Activated T-cell treated with anti-CD3 and anti-CD28 coated beads for 1 hour (primary cell): ENCODE measurements around the gene NDOR1.
A peak's percentile ranks its signal among the peaks of the same experiment; 100 is the strongest.

Experiments
- DNase-seq: peaks from one replicate; pipeline ENCODE4 v3.0.0-alpha.2; 2020; ENCODE audit warnings: low read depth

The NDOR1 gene

DNA sequence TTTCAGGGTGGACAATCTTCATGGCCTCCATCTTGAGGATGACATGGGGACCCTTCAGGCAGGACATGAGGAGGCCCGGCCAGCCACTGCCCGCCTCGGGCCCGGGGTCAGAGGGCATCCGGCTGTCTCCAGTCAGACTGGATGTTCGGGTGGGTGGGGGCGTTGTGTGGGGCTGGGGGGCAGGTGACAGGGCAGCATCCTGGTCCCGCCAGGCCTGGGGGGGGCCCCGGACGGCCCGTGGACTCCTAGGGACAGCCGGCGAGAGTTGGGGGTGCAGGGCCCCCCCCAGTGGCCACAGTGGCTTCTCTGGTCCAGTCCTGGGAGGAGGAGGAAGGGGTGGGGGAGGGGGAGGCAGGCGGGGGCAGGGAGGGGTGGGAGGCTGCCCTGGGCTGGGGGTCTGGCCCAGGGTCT, 15.6 kb downstream of the NDOR1 start:
- no peak for DNase-seq

DNA sequence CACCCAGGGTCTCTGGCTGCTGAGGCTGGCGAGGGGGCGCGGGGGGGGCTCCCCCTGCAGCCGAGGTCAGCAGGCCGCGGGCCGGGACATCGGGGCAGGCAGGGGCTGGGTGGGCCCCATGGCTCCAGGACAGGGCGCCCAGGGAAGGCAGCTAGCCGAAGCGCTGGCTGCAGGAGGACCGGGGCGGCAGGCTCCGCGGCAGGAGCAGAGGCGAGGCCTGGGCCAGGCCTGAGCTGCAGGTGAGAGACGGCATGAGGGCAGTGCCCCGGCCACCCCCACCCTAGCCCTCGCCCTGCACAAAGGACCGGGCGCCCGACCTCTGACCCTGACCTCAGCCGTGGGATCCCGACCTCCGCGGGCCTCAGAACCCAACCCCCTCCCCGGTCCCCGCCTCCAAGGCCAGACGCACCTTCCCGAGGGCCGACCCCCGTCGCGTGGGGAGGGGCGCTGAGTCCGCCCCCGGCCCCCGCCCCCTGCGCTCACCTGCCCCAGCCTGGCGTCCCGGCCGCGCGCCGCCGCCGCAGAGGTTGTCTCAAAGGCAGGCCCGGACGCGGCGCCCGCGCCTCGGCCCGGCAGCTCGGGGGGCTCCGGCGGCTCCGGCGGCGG, 16.1 kb downstream of the NDOR1 start:
- DNase-seq: no peak

DNA sequence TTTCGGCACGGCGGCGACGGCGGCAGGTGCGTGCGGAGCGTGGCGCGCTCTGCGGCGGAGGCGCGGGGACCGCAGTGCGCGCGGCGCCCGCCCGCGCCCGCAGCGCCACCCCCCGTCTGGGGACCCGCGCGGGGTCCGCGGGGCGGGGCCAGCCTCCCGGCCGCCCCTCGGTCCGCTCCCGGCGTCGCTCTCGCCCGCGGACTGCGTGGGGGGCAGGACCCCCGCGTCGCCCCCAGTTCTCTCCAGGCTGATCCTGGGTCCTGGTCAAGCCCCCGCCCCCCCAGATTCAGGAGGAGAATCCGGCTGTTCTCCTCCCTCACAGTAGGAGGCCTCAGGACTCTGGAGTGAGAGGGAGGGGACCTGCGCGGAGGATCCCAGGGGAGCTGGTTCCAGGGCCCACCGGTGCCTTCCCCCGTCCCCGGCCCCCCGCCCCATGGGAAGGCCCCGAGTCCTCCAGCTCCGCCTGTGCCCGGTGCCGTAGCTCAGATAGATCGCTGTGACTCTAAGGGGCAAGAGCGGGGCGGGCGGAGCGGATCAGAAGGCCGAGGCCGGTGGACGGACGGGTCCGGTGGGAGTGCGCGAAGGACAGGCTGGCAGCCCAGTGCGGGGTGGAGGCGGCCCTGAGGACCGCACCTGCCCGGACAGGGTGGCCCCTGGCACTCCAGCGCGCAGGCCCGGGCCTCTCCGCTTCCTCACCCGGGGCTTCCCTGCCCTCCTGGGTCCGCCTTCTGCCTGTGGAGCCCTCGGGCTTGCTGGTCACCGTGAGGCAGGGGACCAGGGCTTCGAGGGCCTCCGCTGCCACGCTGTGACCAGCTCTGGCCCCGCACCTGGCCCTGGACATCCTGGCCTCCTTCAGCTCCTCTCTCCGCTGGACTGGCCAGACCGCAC, 16.9 kb downstream of the NDOR1 start, which contains the start of gene RNF208:
Gene RNF208 (minus strand): TSS at position 51 of the 888 bp plus-strand sequence. CDS start 1,028 bp downstream, outside the sequence.
- no peak for DNase-seq

DNA sequence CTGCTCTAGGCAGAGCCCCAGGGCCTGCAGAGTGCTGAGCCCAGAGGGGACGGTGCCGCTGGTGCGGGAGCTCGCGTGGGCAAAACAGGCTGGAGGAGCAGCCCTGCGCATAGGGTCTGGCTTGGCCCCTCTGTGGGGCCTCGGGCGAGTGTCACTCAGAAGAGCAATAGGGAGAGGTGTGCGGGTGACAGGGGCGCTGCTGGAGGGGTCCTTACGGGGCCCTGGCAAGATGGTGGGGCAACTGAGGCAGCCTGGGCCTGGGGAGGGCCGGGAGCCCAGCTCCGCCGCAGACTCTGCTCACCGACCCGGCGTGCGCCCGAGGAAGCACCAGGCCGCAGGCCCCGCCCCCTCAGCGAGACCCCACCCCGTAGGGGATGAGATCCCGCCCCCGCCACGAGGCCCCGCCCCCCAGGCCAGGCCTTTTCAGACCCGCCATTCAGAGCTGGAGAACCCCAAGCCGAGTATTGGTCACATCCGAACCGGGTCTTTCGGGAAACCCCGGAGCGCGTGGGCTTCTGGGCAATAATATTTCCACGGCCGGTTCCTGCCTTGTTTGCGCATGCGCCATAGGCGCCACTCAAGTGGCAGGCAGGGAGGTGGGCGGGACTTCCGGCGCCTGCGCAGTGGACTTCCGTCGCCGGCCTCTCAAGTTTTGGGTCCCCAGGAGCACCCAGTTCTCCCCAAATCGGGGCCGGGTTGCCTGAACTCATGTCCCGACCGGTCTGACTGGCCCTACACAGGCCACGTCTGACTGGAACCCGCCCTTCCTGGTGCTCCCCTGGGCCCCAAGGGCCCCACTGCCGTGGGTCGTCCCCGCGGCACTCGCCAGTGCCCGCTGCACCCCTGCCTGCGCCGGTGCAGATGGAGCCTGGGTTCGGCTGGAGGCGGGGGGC, 17.8 kb downstream of the NDOR1 start:
- peak; percentile 99 for DNase-seq

DNA sequence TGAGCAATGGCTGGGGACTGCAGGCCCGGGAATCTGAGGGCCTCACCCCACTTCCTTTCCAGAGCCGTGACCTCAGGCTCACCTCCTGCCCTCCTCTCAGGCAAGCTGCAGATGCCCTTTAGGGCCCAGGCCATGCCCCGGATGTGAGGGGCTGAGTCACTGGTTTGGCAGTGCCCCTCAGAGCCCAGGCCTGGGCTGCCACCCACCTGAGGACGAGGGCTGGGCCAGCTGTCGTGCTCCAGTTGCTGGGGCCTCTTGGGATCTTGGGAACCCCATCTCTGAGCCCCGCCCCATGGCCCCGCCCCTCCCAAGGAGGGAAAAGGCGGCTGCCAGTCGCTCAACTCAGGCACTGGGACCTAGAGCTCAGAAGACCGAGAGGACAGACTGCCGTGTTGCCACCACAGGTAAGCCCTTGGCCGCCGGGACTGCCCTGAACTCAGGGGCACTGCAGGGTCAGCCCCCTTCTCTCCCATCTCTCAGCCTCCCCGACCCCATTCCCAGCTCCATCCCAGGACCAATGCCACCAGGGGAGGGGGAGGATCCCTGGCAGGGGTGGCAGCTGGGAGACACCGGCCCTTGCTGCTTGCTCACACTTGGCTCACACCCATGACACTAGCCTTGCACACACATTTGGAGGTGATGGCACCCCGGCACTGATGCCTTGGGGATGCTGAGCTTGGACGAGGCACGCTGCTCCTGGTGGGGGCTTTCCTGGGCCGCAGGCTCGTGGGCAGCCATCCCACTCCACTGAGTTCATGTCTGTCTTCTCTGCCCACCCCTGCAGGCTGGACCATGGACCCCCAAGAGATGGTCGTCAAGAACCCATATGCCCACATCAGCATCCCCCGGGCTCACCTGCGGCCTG, 19.6 kb downstream of the NDOR1 start, which contains the start of gene CYSRT1:
Gene CYSRT1 (plus strand): TSS at position 345 of the 865 bp plus-strand sequence. CDS start 448 bp downstream, at position 793.
- DNase-seq: no peak

DNA sequence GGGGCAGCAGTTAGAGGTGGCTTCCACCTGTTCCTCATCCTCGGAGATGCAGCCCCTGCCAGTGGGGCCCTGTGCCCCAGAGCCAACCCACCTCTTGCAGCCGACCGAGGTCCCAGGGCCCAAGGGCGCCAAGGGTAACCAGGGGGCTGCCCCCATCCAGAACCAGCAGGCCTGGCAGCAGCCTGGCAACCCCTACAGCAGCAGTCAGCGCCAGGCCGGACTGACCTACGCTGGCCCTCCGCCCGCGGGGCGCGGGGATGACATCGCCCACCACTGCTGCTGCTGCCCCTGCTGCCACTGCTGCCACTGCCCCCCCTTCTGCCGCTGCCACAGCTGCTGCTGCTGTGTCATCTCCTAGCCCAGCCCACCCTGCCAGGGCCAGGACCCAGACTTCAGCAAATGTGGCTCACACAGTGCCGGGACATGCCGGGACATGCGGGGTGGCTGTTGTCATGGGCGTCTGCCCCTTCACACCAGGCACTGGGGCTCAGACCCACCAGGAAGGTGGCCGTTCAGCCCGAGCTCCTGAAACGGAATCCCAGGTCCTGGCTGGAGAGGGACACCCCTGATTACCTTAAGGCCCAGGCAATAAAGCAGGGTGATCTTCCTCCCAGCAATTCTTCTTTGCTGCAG, 20.3 kb downstream of the NDOR1 start:
- no peak for DNase-seq

DNA sequence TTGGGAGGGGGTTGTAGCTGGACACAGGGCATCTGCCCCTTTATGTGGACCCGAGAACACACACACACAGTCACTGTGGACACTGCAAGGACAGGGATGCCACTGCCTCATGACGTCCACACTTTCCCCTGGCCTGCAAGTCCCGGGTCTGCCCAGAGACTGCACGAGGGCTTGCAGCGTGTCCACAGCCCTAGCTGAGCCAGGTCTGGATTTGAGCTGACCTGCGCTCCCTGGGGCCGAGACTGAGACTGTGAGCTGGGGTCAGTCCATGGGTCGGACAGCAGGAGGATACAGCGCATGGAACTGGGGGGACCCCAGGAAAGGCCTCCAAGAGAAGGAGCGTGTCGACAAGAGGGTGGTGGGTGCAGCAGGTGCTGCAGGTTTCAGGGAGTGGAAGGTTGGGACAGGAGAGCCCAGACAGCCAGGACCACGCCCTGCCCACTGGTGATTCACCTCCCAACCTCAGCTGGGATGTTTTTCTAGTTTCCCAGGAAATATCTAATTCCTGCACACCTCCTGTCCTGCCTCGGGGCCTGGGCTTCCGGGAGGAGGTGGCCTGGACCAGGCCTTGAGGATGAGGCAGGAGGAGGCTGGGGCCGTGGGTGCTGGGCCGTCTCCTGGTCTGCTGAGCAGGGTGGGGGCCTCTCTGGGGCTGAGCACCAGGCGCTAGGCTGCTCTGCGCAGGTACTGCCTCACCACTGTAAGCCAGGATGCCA, 21.0 kb downstream of the NDOR1 start:
- no peak for DNase-seq

DNA sequence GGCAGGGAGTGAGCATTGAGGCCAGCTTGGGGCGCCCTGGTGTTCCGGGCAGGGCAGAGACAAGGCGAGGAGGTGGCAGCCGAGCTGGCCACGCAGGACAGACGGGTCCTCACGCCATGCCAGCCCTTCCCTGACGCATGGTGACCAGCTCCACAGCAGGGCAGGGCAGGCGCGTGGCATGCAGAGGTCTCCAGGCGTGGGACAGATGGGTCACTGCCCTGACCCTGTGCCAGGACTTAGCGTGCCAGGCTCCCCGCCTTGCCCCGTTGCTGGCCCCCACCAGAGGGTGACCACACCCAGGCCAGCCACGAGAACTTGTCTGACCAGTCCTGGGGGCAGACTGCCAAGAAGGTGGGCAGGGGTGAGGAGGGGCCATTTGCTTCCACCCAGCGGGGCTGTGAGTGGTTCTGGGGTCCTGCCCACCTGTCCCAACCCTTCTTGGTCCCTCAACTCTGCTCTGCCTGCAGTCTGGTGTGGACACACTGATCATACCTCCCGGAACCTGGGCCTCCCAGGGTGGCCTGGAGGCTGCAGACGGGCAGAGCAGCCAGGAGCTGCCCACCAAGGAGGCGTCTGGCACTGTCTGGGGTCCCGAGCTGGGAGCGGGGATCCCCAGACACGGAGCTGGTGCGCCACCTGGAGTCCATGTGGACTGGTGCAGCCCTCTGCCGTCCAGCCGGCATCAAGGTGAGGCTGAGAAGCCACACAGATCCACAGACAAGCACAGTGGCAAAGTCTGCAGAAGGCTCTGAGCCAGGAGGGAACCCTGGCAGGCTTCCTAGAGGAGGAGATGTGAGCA, 21.8 kb downstream of the NDOR1 start, which contains the start of gene RNF224:
Gene RNF224 (plus strand): TSS at position 449 of the 799 bp plus-strand sequence. CDS start 834 bp downstream, outside the sequence.
- peak; percentile 74 for DNase-seq

DNA sequence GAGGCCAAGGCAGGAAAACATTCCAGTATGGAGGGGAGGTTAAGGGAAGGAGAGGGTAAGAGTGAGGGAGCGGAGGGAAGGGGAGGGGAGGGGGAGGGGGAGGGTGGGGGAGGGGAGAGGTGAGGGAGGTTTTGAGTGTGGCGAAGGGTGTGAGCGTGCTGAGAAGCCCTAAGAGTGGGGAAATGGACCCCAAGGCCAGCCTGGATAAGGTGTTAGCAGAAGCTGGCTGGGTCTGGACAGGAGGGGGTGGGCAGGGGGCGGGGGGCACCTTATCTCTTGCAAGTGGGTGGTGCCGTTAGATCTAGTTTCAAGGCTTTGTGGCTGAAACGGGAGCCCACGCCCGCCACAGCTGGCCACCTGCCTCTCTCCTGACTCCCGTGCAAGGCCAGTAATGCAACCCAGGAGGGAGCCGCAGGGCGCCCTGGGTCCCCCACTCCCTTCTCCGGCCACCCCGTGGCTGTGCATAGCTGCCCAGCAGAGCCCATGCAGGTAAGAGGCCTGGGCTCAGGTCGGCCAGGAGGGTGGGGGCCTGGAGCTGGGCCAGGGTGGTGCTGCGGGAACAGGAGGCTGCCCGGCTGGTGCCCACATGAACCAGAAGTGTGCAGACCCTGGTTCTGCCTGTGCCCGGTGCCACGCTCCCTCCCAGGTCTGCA, 22.5 kb downstream of the NDOR1 start:
- DNase-seq: no peak

DNA sequence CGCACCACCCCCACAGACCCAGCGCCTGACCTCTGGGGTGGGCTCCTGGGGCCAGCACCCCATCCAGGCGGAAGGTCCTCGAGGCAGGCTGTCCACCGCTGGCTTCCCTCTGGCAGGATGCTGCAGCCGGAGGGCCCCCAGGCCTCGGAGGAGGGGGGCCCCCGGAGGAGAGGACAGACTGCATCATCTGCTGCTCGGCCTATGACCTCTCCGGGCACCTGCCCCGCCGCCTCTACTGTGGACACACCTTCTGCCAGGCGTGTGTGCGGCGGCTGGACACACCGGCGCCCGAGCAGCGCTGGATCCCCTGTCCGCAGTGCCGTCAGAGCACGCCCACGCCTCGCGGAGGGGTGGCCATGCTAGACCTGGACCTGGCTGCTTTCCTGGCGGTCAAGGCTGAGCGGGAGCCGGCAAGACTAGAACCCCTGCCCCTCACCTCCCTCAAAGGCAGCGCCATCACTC, 23.0 kb downstream of the NDOR1 start:
- no peak for DNase-seq

DNA sequence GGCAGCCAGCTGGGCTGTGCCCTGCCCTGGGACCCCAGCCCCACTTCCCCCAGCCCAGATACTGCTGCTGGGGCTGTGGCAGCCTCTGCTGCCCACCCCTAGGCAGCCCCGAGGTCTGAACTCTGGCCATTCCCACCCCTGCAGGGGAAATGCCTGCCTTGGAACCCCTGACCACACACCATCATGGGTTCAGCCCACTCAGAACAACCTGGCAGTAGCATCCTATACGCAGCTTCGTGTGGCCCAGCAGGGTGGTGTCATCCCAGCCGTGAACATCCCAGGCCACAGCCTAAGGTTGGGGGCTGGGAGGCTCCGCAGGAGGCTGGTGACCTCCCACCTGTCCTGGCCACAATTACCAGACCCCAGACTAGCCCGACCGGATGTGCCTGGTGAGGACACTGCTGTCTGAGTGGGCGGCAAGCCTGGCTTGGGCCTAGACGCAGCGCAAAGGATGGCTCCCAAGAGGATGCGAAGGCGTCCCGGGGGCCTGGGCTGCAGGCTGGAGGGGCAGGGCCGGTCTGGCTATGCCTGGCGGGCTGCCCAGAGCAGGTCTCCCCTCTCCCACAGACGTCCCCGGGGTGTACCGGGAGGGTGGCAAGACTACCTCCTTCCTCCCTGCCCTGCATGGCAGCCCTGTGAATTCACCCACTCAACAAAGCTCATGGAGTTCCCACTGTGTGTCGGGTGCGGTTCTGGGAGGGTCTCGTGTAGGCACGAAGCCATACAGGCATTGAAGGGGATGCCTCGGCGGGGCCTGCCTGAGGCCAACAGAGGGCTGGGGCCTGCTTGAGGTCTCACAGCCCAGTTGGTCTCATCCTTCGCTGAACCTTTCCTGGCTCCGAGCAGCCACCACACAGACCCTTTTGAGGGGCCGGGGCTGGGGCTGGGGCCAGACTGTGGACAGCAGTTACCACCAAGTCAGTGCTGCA, 23.7 kb downstream of the NDOR1 start:
- DNase-seq: no peak

DNA sequence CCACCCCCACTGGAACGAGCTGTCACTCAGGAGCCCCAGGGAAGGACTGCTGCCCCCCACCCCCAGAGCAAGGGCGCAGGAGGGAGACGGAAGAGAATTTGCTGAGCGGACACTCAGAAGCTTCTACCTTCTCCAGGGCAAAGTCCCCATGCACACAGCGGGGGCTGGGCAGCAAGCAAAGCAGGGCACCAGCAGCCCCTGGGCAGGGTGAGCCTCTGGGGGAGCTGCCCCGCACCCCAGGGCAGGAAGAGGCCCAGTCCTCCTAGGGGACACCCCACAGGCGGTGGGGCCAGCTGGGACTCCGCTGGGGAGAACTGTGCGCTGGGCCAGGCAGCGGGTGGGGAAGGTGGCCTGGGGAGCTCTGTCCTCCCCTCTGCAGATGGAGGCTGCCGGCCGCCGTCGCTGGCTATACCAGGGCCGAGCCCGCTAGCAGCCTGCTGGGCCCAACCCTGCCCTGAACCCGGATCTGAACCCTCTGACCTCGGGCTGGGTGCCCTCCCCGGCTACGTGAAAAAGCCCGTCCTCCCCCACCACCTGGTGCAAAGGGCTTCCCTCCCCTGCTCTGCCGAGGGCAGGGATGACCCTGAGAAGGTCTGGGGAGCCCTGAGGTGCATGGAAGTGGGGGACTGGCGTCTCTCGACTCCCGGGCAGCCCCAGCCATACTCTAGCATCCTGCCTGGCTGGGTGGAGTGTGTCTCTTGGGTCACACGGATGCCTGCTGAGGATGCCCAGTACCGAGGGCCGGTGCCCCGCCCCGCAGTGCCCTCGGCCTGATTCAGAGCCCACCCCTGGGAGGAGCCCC, 24.6 kb downstream of the NDOR1 start:
- no peak for DNase-seq

DNA sequence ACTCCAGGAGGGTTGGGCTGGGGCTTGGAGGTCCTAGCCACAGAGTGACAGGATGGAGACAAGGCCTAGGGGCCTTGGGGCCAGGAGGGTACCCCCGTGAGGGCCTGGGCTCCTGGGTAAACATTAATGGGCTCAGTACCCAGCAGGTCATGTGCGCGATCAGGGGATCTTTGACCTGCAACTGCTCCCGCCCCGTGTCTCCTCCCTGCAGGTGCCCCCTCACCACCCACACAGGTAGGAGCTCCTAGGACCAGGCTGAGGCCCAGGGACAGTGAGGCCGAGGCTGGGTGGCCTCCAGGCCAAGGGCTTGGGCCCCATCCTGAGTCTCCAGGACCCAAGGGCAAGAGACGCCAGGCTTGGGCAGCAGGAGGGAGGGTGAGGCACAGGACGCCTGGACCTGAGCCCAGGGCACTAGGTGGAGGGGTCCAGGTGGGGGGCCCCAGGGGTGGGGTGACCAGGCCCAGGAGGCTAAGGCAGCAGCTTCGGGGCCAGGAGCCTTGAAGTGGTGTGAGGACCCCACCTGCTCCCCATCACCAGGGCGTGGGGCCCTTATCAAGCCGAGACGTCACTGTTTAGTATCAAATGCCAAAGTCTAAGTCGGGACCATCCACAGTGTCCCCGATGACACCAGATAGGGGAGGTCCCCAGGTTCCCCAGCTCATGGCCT, 25.3 kb downstream of the NDOR1 start, which contains the start of gene SLC34A3:
Gene SLC34A3 (plus strand): TSS at position 197 of the 667 bp plus-strand sequence. CDS start 802 bp downstream, outside the sequence.
- no peak for DNase-seq

DNA sequence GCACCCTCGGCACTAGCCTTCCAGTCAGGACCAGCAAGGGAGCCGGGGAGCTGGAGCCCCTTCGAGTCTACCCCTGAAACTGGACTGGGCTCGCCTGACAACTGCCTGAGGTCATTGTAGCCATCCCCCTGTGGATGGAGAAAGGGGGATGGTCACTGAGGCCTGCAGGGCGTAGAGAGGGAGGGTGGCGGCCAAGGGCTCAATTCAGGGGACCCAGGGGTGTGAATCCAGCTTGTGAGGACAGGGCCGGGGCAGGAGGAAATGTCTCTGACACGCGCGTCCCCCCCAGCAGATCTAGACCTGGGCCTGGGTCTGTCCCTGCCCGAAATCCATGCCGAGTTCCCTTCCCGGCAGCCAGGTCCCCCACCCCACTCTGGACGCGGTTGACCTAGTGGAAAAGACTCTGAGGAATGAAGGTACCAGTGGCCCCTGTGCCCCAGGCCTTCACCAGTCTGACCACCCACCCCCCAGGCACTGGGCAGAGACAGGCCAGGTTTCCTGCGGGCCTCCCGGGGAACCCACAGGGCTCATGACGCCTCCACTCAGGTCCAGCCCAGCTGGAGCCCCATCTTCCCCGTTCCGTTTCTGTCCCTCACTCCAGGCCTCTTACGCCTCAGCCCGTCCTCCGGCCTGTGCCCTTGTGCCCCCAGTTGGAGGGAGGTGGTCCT, 26.0 kb downstream of the NDOR1 start:
- DNase-seq: no peak

DNA sequence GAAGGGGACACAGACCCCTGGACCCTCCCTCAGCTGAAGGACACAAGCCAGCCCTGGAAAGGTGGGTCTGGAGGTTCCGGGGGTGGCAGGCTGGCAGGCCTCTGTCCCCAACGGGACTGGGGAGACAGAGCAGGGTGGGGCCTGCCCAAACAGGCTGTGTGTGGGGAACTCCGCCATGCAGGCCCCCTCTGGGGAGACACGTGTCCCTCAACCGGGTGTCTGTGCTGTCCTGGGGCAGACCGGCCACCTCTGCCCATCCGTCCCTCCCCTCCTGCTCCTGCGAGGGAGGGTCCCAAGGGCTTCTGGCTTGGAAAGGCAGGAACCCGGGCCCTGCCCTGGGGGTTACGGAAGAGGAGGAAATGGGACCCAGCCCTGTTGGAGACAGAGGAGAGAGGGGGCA, 26.6 kb downstream of the NDOR1 start:
- DNase-seq: no peak
